ENCODE data around the gene ITGB3BP. TPM values are rescaled to one million over a fixed set of nuclear protein-coding genes. Genes with fewer than 3 reads are reported as not detected.
"Not testable (repeated sequence)": the region's sequence is repeated elsewhere in the genome, so short reads cannot be mapped to it uniquely, and the experiment has no call there.

ITGB3BP gene
- total and polyA plus RNA-seq, 2 of the 13 experiments (the other 11 are each of a cell fraction or from before 2014, with no cell fraction given): 19.0 to 46.5 TPM

- H3K4me2 ChIP-seq (ENCODE audit: low read depth, low read length): no peak overlapping the region
- H3K4me1 ChIP-seq (ENCODE audit: insufficient read depth, low read length): no peaks in the 10 kb centered on the region
- BruUV-seq (replicated peaks): no TSS peak
- ATAC-seq (no peak), FAIRE-seq (no peak), DNase-seq (ENCODE audit: low spot score) (peak; percentile 12)
- H3K27me3 ChIP-seq (ENCODE audit: control insufficient read depth in 1 of 2, insufficient read depth in 2 of 2, low read length in 2 of 2): no peaks in the 10 kb centered on the region
- H3K9me3 ChIP-seq (ENCODE audit: low read length): no peaks in the 10 kb centered on the region
- no peak overlapping the region for H3K27ac ChIP-seq (ENCODE audit: extremely low read length, insufficient read depth, low read length)
- ChIA-PET CTCF (ENCODE audit: low intra/inter-chr PET ratio, low total read pairs) (no interaction called here), POLR2A (no interaction called here)
- no peak overlapping the region for H3K9ac ChIP-seq (ENCODE audit: insufficient read depth, low read depth, low read length)
- no peaks in the 10 kb centered on the region for H4K20me1 ChIP-seq (ENCODE audit: insufficient read depth, low read length)
- H2AFZ ChIP-seq (ENCODE audit: low read length): no peak overlapping the region
- H3K36me3 ChIP-seq (replicated peaks in 1 of 2; ENCODE audit: control insufficient read depth in 1 of 2, insufficient read depth in 2 of 2, low read length in 2 of 2): no peaks in the 10 kb centered on the region
- intact Hi-C loops (cut with micrococcal nuclease; ENCODE audit: unreplicated experiment): no loop called here
- in situ Hi-C loops (cut with HindIII; ENCODE audit: extremely low pct_ligation_motif_present, low pct_unique_long_range_greater_than_20kb): no loop called here
- H3K4me3 ChIP-seq (replicated peaks in 1 of 3; ENCODE audit: insufficient read depth in 1 of 3, low read depth in 2 of 3, low read length in 3 of 3): no peak overlapping the region
- TF ChIP-seq PITX1 (CRISPR knock-in tag; IDR thresholded peaks at IDR 0.05) (no peak), RARA (CRISPR knock-in tag; IDR thresholded peaks at IDR 0.05) (peak; percentile 62)
- no peaks in the 10 kb centered on the region for H3K79me2 ChIP-seq (ENCODE audit: insufficient read depth, low read length)
These were observed 94.2 kb downstream of the ITGB3BP start for GRCh38 chr1:63428815-63429214.

DNA sequence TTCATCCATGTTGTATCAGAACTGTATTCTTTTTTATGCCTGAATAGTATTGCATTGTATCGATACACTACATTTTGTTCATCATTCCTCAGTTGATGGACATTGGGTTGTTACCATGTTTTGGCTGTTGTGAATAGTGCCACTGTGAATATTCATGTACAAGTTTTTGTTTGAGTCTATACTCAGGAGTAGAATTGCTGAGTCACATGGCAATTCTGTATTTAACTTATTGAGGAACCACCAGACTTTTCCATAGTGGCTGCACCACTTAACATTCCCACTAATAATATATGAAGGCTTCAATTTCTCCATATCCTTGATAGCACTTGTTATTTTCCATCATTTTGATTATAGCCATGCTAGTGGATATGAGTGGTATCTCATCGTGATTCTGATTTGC is 99.4 kb downstream of the ITGB3BP start:
- no peaks in the 10 kb centered on the region for H3K79me2 ChIP-seq (ENCODE audit: insufficient read depth, low read length)

DNA sequence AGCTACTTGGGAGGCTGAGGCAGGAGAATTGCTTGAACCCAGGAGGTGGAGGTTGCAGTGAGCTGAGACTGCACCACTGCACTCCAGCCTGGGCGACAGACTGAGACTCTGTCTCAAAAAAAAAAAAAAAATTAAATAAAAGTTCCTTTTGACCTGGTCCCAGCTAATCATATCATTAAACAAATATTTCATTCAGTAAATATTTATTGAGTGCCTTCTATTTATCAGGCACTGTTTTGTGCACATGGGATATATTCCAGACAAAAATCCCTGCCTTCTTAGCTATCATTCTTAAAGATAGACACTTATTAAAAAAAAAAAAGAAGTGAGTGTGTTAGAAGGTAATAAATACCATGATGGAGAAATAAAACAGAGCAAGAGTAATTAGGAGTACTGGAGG is 102.3 kb downstream of the ITGB3BP start:
- H2AFZ ChIP-seq (ENCODE audit: low read length); H3K36me3 ChIP-seq (replicated peaks in 1 of 2; ENCODE audit: control insufficient read depth in 1 of 2, insufficient read depth in 2 of 2, low read length in 2 of 2); FAIRE-seq; H3K79me2 ChIP-seq (ENCODE audit: insufficient read depth, low read length); ATAC-seq; H4K20me1 ChIP-seq (ENCODE audit: insufficient read depth, low read length); CTCF ChIA-PET (ENCODE audit: low intra/inter-chr PET ratio, low total read pairs); BruUV-seq (replicated peaks); H3K27ac ChIP-seq (ENCODE audit: extremely low read length, insufficient read depth, low read length); POLR2A ChIA-PET; H3K4me2 ChIP-seq (ENCODE audit: low read depth, low read length); H3K9me3 ChIP-seq (ENCODE audit: low read length); H3K4me1 ChIP-seq (ENCODE audit: insufficient read depth, low read length); H3K4me3 ChIP-seq (replicated peaks in 1 of 3; ENCODE audit: insufficient read depth in 1 of 3, low read depth in 2 of 3, low read length in 3 of 3); H3K9ac ChIP-seq (ENCODE audit: insufficient read depth, low read depth, low read length); in situ Hi-C loops (cut with HindIII; ENCODE audit: extremely low pct_ligation_motif_present, low pct_unique_long_range_greater_than_20kb); H3K27me3 ChIP-seq (ENCODE audit: control insufficient read depth in 1 of 2, insufficient read depth in 2 of 2, low read length in 2 of 2); DNase-seq (ENCODE audit: low spot score): not testable (repeated sequence)
- intact Hi-C loops (cut with micrococcal nuclease; ENCODE audit: unreplicated experiment): loop anchor here (2.0 kb wide), 1 partner anchor 74 kb away; no protein-coding TSS in a partner anchor
- 95% methylated on average over 1 of the region's 1 CpG for WGBS (ENCODE audit: low lambda C conversion rate)

More for the DNA sequence above, 99.4 kb downstream of the ITGB3BP start:
- Histone ChIP-seq H3K4me3 (replicated peaks in 1 of 3; ENCODE audit: insufficient read depth in 1 of 3, low read depth in 2 of 3, low read length in 3 of 3) (no peak overlapping the region), H2AFZ (ENCODE audit: low read length) (no peak overlapping the region), H3K4me1 (ENCODE audit: insufficient read depth, low read length) (no peaks in the 10 kb centered on the region), H3K27me3 (ENCODE audit: control insufficient read depth in 1 of 2, insufficient read depth in 2 of 2, low read length in 2 of 2) (no peaks in the 10 kb centered on the region), H3K36me3 (replicated peaks in 1 of 2; ENCODE audit: control insufficient read depth in 1 of 2, insufficient read depth in 2 of 2, low read length in 2 of 2) (no peaks in the 10 kb centered on the region), H4K20me1 (ENCODE audit: insufficient read depth, low read length) (no peaks in the 10 kb centered on the region), H3K4me2 (ENCODE audit: low read depth, low read length) (no peak overlapping the region), H3K27ac (ENCODE audit: extremely low read length, insufficient read depth, low read length) (no peak overlapping the region), H3K9ac (ENCODE audit: insufficient read depth, low read depth, low read length) (no peak overlapping the region), H3K9me3 (ENCODE audit: low read length) (no peaks in the 10 kb centered on the region)
- ChIA-PET CTCF (ENCODE audit: low intra/inter-chr PET ratio, low total read pairs) (no interaction called here), POLR2A (no interaction called here)
- TF ChIP-seq, protein P1, sequence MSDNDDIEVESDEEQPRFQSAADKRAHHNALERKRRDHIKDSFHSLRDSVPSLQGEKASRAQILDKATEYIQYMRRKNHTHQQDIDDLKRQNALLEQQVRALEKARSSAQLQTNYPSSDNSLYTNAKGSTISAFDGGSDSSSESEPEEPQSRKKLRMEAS (IDR thresholded peaks at IDR 0.05): no peak
- peak; percentile 52 for TF ChIP-seq NFE2L2 (IDR thresholded peaks at IDR 0.05; ENCODE audit: low read length)
- FAIRE-seq (no peak), ATAC-seq (no peak), DNase-seq (ENCODE audit: low spot score) (no peak)
- no TSS peak for BruUV-seq (replicated peaks)
- WGBS (ENCODE audit: low lambda C conversion rate): 79% methylated on average over 2 of the region's 2 CpGs
- intact Hi-C loops (cut with micrococcal nuclease; ENCODE audit: unreplicated experiment) (no loop called here), in situ Hi-C loops (cut with HindIII; ENCODE audit: extremely low pct_ligation_motif_present, low pct_unique_long_range_greater_than_20kb) (no loop called here)
